GM21381 (cell line): ENCODE measurements around the gene ABLIM2.
A peak's percentile ranks its signal among the peaks of the same experiment; 100 is the strongest.

Source experiments
- ATAC-seq: cut with Tn5 transposase; IDR thresholded peaks from one replicate; pipeline ENCODE4 v1.9.1; 2021; ENCODE audit warnings: mild to moderate bottlenecking, moderate library complexity; ENCODE audit not compliant: unreplicated experiment

Gene ABLIM2

DNA sequence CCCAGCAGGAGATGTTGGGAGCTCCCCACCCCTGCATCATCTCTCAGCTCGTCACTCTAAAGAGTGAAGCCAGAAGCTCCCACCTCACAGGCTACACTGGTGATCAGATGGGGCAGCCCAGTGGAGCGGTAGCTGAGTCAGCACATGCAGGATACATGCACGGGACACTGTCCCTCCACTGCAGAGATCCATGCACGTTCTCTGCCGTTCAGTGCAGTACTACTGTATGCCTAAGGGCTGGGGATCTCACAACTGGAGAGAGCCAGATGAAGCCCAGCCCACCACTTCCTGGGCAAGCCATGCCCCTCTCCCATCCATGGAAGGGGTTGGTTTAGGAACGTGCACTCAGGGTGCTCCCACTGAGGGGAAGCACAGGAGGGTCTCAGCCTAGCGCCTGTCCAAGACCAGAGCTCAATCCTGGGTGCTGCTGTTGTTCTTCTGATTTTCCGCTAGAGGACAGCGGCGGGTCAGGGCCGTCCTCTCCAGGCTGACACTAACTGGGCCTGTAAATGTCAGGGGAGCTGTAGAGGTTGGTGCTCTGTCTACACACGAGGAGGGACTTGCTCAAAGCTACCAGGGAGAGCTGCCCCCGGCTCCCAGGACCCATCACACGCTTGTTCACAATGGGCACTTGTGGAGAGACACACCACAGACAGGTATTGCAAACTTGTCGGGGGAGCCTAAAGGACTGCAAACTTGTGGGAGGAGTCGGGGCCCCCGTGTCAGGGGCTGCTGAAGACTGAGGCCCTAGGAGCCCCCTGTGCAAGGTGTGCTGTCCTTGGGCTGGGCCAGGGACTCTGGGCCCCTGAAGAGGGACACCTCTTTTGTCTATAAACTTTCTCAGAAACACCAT is 18.2 kb upstream of the ABLIM2 start:
- ATAC-seq, result peak; percentile 62

DNA sequence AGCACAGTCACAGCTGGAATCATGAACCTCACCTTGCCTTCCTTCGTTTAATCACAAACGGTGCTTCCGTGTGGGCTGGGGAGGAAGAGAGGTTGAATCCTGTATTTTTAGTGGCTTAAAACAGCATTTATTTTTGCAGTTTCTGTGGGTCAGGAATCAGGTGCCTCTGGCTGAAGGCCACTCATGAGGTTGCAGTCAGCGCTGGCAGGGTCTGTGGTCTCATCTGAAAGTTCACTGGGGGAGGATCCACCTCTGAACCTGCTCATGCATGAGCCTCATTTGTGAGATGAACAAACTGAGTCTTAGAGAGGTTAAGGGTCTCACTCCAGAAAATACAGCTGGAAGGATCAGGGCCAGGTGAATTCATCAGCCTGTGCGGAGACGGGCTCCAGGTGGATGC is 17.1 kb upstream of the ABLIM2 start:
- no peak for ATAC-seq

DNA sequence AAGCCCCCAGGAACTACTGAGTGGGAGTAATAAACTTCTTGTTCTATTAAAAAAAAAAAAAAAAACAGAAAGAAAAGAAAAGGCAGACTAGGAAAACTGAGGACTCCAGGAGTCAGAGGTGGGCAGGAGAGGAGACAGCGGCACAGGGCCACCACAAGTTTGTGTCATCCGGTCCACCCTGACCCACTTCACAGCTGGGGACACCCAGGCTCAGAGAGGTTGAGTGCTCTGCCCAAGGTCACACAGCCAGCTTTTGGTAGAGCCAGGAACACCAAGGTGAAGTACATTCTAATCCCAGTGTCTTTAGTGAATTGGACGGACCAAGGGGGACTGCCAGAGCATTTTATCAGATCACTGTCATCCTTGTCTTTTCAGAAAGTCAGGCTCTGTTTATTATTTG is 16.4 kb upstream of the ABLIM2 start:
- no peak for ATAC-seq

DNA sequence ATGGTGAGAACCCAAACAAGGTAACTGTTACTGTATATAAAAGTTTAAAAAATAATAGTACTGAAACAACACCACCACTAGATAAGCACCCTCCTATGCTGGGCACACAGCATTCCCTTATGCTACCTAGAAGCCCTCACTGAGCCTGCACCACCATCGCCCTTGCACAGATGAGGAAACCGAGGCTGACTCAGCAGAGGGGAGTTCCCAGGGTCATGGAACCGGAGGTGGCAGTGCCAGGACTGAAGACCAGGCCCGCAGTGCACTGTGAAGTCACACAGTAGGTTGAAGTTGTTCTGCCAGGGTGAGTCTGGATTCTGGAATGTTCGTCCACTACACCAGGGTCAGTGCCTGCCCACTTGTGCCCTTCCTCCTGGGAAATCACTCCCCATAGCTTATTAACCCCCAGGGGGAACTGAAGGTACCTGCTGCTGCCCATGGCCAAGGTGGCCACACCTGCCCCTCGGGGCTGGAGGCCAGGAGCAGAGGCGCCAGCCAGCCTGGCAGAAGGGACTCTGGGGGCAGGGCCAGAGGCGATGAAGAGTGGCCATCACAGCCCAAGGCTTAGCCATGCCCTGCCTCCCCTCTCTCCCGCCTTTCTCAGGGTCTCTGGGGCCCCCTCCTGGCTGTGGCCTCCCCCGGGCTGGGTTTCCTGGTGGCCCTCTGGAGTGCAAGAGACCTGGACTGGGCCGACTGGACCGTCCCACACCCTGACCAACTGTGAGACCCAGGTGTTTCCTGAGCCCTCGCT is 15.1 kb upstream of the ABLIM2 start:
- no peak for ATAC-seq

DNA sequence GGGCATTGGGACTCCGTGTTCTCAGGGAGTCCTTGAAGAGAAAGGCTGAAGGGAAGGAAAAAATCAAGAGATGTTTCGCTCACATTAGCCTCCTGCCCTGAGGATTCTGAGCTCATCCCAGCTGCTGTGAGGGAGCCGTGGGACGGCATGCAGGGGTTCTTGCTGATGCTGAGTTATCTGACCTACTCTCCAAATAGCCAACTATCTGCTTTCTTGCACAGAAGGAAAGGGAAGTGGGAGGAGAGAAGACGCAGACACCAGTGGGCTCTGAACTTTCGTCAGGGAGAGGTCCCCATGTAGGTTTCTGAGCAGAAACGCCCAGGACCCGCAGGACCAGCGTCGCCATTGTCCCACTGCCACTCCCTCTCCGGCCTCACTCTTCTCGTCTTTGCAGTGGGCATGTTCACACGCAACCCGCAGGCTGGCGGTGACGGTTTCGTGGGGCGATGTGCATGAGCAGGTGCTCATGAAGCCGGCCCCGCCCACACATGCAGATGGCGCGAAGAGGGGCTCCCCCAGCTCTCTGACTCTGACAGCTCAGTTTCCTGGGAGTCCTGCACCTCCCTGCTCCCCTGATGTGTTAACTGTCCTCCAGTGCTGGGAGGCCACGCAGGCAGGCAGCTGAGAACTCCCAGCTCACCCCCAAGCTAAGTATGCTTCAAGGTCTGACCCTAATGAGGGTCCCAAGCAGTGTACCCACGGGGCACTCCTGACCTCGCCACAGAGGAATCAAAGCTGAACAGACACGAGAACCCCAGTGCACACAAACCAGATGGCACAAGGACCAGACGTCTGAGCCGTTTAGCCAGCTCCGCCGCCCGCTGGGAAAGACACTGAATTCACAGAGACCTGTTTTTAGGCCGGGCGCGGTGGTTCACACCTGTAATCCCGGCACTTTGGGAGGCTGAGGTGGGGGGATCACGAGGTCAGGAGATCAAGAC is 13.6 kb upstream of the ABLIM2 start:
- ATAC-seq, result peak; percentile 73

DNA sequence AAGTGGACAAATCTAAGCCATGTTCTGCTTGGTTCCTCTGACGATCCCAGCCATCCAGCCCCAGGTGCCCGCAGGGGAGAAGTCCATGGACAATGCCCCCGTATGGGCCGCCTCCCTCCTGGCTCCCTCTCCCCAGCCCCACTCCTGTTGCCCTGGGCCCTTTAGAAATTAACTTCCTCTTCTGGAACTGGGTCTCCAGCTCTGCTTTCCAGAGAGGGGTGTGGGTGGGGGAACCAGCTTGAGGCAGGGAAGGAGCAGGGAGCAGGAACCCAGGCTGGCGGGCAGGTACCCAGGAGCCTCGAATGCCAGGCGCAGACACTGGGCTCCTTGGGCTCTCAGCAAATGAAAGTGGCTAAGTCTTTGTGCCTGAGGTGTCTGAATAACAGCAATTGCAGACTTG is 12.7 kb upstream of the ABLIM2 start:
- ATAC-seq, result no peak

DNA sequence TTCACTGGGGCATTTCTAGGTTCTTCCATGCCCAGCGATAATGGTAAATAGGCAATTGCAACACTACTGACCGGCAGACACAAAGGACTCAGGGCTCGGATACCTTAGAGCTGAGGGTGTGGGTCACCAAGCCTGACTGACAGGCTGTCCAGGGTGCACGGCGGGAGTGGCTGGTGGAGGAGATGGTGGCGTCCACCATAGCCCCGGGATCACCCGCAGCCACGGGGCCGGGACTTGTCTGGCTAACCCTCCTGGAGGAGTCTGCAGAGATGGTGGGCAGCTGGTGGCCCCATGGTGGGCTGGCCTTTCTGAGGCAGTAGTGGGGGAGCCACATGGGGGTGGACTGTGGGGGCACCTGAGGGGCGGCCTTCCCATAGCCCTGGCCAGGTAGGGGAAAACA is 11.7 kb upstream of the ABLIM2 start:
- no peak for ATAC-seq

DNA sequence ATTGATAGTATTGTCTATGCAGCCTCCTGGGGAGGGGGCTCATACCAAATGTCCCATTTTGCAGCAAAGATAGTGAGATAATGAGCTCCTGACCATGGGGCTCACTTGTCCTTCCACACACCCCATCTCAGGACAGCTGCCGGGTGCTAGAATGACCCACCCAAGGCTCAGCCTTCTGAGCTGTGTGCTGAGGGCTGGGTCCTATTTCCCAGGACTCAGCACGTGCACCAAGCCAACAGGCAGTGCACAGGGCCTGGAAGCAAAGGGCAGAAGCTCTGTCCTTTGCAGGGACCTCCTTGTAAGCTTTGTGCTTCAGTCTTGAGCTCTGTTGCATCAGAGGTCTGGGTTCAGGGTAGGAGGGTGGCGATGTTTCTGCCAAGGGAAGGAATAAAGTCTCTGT is 11.2 kb upstream of the ABLIM2 start:
- ATAC-seq, result no peak

DNA sequence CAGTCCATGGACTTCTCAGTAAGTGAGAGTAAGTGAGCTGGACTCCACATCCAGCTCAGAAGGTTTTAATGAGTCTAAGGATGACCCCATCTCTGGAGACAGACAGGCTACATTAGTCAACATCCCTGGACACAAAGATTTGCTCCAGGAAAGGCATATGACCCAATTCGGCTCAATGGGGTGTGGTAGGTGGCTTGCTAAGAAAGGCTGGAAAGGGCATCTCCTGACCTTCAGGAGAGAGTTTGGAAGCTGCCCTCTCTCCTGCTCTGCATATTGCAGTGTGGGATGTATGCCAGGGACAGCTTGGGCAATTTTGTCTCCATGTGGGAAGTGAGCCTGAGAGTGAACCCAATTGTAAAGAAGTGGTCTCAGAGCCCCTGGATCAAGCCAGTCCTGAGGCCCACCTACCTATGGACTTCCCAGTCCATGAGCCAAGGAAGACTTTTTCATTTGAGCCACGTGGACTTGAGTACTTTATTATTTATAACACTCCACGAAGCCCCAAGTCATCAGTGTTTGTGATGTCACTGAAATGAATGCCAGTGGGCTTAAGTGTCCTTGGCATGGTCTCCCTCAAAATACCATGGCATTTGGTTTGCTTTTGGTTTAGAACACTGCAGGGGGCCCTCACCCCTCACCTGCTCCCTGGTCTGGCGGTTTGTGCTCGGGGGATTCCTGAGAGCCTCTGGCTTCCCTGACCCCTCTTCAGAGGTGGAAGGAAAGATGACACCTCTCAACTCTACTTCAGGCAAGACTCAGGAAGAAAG is 10.4 kb upstream of the ABLIM2 start:
- no peak for ATAC-seq

DNA sequence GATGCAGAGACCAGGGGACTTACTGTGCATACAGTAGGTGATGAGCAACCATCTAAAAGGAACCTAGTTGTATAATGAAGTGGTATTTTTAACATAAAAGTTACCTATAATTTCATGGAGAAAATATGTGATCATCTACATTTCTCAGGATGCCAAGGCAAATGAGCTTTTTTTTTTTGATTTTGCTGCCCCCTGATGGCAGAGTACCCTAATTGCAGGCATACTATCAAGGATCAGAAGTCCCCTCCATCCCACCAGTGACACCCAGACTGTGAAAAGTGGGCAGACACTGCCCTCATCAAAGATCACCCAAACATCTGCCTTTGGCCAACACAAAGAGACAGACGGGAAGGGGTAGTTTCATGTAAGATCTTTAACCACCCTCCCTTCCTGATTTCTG is 9.6 kb upstream of the ABLIM2 start:
- no peak for ATAC-seq

DNA sequence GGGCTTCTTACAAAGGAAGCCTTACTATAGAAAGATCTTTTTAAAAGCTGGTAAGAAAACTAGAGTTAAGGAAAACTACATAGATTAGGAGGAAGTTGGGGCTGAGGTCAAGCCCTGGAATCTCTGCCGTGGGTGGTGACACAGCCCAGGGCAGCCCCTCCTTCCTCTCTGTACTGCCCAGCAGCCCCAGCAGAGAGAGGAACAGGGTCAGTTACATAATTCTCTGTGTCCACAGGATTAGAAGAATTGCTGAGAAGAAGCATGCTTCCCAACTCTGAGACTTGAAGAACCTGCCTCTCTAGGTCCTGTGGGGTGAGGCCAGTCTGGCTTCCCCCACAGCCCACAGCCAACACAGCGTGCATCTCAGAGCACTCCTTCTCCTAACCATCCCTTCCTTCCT is 9.2 kb upstream of the ABLIM2 start:
- no peak for ATAC-seq

DNA sequence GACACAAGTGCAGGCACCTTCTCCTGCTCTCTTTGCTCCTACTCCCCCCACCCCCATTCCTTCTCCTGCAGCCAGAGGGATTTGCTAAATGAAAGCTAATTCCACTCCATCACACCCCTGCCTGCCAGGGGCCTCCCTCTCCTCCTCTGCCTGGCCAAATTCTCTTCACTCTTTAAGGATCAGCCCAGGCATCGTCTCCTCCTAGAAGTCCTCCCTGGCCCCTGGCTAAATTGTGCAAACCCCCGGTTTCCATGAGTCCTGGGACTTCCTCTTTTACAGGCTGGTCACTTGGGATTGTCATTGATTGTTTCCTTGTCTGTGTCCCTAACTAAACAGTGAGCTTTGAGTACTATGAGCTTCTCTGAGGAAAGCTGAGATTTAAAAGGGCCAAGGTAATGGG is 8.7 kb upstream of the ABLIM2 start:
- ATAC-seq, result no peak

DNA sequence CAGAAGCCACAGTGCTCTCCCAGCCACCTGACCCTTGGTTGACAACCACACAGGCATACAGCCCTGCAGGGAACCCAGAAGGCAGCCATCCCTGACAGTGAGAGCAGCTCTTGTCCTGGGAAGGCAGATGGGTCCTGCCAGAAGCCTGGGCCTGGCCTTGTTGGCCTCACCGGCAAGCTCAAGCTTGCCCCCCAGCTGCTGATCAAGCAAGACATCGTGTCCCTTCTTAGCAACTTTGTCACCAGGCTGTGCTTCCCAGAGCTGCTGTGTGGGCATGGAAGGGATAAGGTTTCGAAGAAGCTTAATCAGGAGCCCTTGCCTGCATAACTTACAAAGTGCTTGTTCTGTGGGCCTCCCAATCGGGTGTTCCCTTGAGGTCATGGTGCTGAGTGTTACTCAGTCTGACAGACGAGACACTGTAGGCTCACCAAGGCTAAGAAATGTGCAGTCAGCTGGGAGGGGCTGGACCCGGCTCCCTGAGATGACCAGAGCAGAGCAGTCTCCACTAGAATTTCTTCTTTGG is 6.8 kb upstream of the ABLIM2 start:
- no peak for ATAC-seq

DNA sequence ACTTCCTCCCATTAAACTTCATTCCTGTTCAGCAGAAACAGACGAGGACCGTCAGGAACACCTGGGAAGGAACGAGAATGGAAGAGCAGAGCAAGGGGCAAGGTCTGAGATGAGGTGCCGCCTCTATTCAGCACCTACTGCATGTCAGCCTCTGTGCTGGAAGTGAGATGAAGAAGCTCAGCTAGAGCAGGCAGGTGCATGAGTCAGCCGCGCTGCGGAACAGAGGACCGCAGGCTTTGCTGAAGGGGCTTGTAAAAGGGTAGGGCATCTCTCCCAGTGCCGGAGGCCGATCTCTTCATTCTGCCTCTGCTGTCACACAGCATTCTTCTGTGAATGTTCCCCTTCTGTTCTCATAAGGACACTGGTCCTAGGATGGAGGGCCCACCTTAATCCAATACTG is 6.1 kb upstream of the ABLIM2 start:
- ATAC-seq, result no peak

DNA sequence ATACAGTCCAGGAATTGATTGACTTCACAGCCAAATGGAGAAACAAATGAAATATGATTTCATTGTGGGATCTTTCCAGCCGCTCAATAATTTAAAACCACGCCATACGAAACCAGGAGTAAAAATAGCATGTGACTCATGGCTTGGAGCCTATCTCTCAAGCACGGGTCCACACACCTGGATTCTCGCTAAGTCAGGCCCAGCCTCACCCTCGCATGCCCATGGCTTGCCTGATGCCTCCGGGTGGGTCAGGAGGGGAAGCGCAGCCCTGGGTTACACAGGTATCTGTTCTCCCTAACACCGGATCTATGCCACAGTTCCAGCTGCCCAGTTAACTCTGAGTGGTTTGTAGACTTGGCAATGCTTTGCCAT is 5.6 kb upstream of the ABLIM2 start:
- ATAC-seq, result no peak

DNA sequence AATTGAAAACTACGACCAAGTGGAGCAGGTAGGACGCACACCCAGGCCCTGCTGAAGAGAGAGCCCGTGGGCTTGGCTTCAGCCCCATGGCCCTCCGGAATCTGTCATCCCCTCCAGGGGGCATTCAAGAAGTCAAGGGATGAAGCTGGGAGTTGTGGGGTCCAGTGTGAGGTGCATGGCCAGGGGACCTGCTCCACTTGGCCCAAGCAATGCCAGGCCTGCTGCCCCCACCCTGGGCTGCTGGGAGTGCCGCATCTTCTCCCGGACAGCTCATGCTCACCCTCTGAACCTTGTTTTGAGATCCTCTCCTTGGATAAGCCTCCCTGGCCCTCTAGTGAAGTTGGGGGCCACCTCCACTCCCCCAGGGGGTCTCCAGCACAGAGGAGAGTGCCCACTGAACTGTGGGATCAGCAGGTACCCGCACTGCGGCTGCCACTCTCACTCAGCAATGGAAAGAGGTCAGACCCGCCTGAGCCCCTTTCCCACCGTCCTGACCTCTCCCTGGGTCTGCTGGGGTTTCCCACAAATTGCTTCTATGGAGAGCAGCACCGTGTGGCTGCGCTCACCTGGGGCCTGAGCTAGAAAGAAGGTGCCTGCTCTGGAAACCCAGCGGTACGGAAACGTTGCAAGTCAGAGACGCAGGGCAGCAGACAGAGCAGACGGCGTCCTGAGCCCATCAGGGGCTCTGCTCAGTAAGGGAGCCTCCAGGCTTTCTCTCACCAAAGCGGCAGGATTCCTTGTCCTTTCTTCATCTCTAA is 5.0 kb upstream of the ABLIM2 start:
- ATAC-seq, result no peak

DNA sequence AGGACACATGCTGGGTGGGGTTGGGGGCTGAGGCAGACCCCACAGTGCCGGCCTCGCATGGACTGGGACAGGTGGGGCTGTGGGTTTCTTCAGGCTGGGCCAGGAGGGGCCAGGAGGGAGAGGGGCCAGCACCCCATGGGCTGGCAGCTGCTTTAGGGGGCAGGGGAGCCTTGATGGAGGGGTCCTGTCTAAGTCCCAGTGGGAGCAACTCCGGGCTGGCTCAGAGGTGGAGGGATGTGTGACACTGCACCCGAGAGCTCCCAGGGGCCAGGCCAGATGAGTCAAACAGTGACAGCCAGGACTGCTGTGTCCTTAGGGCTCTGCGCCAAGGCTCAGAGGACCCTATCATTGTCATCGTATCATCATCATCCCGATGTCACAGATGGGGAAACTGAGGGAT is 4.4 kb upstream of the ABLIM2 start:
- no peak for ATAC-seq

DNA sequence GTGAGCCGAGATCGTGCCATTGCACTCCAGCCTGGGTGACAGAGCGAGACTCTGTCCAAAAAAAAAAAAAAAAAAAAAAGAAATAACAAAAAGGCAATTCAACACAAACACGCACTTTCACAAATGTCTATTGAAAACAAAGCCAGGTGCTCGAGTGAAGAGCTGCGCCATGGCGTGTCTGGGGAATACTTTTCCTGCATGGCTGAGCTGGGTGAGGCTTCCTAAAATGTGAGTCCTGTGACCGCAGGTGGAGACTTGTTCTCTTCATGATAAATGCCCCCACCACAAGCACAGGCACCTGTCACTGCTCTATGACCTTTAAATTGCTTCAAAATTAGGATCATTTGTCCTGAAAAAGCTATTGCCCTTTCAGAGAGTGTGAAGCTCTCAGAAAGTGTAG is 4.0 kb upstream of the ABLIM2 start:
- ATAC-seq, result no peak

DNA sequence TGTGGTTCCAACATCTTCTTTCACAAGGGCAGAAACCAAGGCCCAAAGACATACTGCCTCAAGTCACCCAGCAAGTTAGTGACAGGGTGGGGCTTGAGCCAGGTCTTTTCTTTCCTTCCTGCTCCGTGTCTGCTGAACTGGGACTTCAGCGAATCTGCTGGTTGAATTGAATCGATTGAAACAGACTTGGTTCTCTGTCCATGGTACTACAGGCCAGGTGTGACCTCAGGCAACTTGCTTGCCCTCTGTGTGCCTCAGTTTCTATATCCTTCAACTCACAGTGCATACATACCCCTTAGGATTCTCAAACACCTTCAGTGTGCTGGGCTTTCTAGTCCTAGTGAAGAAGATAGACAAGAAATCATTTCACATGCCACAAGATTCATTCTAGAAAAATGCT is 2.0 kb upstream of the ABLIM2 start:
- ATAC-seq, result no peak

DNA sequence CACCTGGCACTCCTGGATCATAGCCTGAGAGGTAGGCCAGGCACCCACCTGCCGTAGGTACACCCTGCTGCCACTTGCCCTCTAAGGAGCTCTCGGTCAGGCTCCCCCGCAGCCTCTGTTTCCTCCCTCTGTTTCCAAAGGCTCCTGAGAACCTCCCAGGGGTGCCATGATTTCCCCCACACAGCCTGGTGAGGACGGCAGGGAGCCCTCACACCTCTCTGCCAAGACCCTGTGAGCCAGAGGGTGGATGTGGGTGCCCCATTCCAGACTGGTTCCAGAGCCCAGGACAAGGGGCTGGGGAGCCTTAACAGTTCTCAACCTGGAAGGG is 1.6 kb upstream of the ABLIM2 start:
- no peak for ATAC-seq
